SJSA1 (cell line): ENCODE data around the gene TRIM44. TPM values are rescaled to one million over a fixed set of nuclear protein-coding genes. Genes with fewer than 3 reads are reported as not detected.
A peak's percentile ranks its signal among the peaks of the same experiment; 100 is the strongest.

ENCODE experiments used
- DNase-seq, 2 experiments: peaks; one replicate each; pipeline ENCODE4 v3.0.0-alpha.2; 2015 to 2020; ENCODE audit warnings: low spot score in 2 of 2, low read depth in 1 of 2
- H3K27ac ChIP-seq: fragments of 250-450 bp; sonication (Bioruptor Pico); 2 replicates; pipeline ENCODE4 v1.5.1; 2020; ENCODE audit warnings: mild to moderate bottlenecking, moderate library complexity
- H3K27me3 ChIP-seq: fragments of 250-450 bp; sonication (Bioruptor Pico); replicated peaks from 2 replicates; pipeline ENCODE4 v1.5.1; 2020; ENCODE audit warnings: mild to moderate bottlenecking, moderate library complexity
- H3K36me3 ChIP-seq: fragments of 250-450 bp; sonication (Bioruptor Pico); 2 replicates; pipeline ENCODE4 v1.5.1; 2020; ENCODE audit warnings: mild to moderate bottlenecking
- H3K4me1 ChIP-seq: fragments of 250-450 bp; sonication (Bioruptor Pico); replicated peaks from 2 replicates; pipeline ENCODE4 v1.6.1; 2021; ENCODE audit warnings: mild to moderate bottlenecking
- H3K4me3 ChIP-seq: fragments of 250-450 bp; sonication (Bioruptor Pico); 2 replicates; pipeline ENCODE4 v1.5.1; 2020; ENCODE audit warnings: mild to moderate bottlenecking
- H3K9me3 ChIP-seq: fragments of 250-450 bp; sonication (Bioruptor Pico); replicated peaks from 2 replicates; pipeline ENCODE4 v1.5.1; 2020; ENCODE audit warnings: mild to moderate bottlenecking
- total RNA-seq: library from RNA; depleted of rRNA; stranded (reverse); fragments of >200 nt; shearing (Covaris generic); gene quantifications from 2 replicates; pipeline ENCODE4 v1.2.3, GENCODE V29; 2014

TRIM44 gene
- total RNA-seq, 1 experiment from 2014 or later, result 64.5 TPM

DNA sequence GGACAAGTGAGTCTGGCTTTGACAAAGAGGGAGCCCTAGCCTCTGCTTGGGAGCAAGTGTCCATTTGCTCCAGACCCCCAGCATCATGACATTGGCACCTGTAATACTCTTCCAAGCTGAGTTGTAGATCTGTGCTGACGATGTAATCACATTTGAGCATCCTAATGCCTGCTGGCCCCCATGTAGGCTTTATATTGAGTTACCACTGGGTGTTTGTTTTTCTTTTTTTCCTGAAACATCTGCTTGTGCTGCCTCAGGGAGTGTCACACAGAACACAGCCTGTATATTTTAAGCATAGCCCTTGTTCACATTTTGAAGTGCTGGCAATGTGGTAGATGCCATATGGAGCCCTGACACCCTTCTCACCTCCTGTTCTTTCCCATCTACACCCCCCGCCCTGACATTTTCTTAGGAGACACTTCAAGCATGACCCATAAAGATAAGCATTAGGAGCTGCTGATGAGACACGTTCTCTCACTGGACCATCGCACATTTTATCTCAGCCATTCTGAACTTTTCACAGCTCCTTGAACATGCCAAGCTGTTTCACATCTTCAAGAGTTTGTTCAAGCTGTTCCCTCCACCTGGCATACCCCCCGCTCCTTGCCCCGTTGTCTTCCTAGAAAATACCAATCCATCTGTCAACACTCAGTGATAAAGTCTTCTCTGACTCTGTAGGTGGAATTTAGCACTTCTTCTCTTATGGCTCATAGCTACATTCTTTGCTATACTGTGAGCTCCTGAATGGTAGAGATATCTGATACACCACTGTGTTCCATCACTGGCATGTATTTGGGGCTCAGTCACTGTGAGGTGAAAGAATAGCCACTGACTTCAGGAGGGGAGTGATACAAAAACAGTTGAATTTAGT is 128.7 kb downstream of the TRIM44 start:
- no peak for DNase-seq
- Histone ChIP-seq H3K27ac (no peak overlapping the region), H3K9me3 (no peaks in the 10 kb centered on the region), H3K27me3 (no peaks in the 10 kb centered on the region), H3K4me3 (no peak overlapping the region), H3K4me1 (peaks cover 27% of the 10 kb centered on the region), H3K36me3 (peaks cover 6% of the 10 kb centered on the region; the same call in 1 of the 2 replicates)

GRCh38 chr11:35792148-35792845 is 129.7 kb downstream of the TRIM44 start:
- Histone ChIP-seq H3K4me3 (no peak overlapping the region), H3K4me1 (peaks cover 33% of the 10 kb centered on the region), H3K27ac (no peak overlapping the region), H3K36me3 (peaks cover 4% of the 10 kb centered on the region; the same call in 1 of the 2 replicates), H3K9me3 (no peaks in the 10 kb centered on the region), H3K27me3 (no peaks in the 10 kb centered on the region)
- DNase-seq, result no peak

DNA sequence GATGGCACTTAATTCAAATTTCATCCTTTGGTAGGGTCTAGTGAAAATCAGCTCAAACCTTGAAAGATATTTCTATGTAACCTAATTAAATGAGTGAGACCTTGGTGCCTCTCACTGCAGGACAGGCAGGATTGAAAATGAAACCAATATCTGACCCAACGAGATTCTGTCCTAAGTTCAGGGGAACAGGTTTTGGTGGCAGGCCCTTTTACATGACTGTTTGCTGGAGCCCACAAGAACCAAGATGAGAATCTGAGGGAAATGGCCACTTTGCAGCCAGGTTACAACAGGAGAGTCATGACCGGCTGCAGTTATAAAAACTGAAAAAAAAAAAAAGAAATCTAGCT is 130.2 kb downstream of the TRIM44 start:
- H3K27me3 ChIP-seq, result no peaks in the 10 kb centered on the region
- peaks cover 38% of the 10 kb centered on the region for H3K4me1 ChIP-seq
- H3K9me3 ChIP-seq, result no peaks in the 10 kb centered on the region
- H3K27ac ChIP-seq, result no peak overlapping the region
- DNase-seq, result no peak
- H3K36me3 ChIP-seq, result peaks cover 4% of the 10 kb centered on the region; the same call in 1 of the 2 replicates
- no peak overlapping the region for H3K4me3 ChIP-seq

DNA sequence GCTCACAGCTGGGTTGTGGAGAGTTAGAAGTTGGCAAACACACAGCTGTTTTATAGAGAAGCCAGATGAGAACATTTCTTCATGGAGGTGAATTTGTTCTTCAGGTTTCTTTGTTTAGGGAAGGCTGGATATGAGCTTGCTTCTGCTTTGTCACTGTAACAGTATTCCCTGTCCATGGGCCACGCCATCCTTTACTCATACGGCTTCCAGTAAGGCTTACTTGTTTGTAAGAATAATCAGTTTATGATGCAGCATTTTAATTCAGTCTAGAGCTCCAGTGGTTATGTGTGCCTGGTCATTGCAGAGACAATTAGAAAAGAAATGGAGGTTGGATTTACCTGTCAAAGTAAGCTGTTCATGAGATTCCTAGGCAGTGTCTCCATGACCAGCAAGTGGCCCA is 131.8 kb downstream of the TRIM44 start:
- H3K27me3 ChIP-seq, result no peaks in the 10 kb centered on the region
- peaks cover 4% of the 10 kb centered on the region; the same call in 1 of the 2 replicates for H3K36me3 ChIP-seq
- no peak overlapping the region for H3K4me3 ChIP-seq
- no peaks in the 10 kb centered on the region for H3K9me3 ChIP-seq
- DNase-seq, result no peak
- no peak overlapping the region for H3K27ac ChIP-seq
- H3K4me1 ChIP-seq, result peaks cover 45% of the 10 kb centered on the region

GRCh38 chr11:35794850-35795249 is 132.3 kb downstream of the TRIM44 start:
- Histone ChIP-seq H3K9me3 (no peaks in the 10 kb centered on the region), H3K4me3 (no peak overlapping the region), H3K4me1 (peaks cover 45% of the 10 kb centered on the region), H3K27ac (no peak overlapping the region), H3K36me3 (peaks cover 4% of the 10 kb centered on the region; the same call in 1 of the 2 replicates), H3K27me3 (no peaks in the 10 kb centered on the region)
- no peak for DNase-seq

GRCh38 chr11:35796562-35796961 is 134.0 kb downstream of the TRIM44 start:
- H3K9me3 ChIP-seq, result no peaks in the 10 kb centered on the region
- H3K36me3 ChIP-seq, result peaks cover 2% of the 10 kb centered on the region; the same call in 1 of the 2 replicates
- peaks cover 45% of the 10 kb centered on the region for H3K4me1 ChIP-seq
- peak; percentile 47 to 57 for DNase-seq
- H3K27ac ChIP-seq, result peak overlapping the region; percentile 21; the same call in 1 of the 2 replicates
- H3K27me3 ChIP-seq, result no peaks in the 10 kb centered on the region
- H3K4me3 ChIP-seq, result no peak overlapping the region

DNA sequence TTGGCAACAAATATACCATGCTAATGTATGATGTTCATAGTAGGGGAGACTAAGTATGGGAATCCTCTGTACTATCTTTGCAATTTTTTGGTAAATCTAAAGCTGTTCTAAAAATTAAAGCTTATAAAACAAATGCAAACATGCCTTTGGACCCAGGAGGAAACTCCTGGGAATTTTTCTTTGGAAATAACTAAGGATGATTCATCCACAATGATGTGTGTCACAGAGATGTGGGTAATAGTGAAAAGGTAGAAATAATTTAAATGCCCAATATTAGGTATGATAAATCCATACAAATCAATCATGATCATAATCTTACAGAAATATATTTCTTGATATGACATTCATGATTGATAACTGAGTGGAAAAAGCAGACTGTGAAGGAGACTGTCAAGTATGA is 135.8 kb downstream of the TRIM44 start:
- Histone ChIP-seq H3K36me3 (no peaks in the 10 kb centered on the region), H3K27me3 (no peaks in the 10 kb centered on the region), H3K4me3 (no peak overlapping the region), H3K4me1 (peaks cover 45% of the 10 kb centered on the region), H3K27ac (no peak overlapping the region), H3K9me3 (no peaks in the 10 kb centered on the region)
- DNase-seq, result no peak

DNA sequence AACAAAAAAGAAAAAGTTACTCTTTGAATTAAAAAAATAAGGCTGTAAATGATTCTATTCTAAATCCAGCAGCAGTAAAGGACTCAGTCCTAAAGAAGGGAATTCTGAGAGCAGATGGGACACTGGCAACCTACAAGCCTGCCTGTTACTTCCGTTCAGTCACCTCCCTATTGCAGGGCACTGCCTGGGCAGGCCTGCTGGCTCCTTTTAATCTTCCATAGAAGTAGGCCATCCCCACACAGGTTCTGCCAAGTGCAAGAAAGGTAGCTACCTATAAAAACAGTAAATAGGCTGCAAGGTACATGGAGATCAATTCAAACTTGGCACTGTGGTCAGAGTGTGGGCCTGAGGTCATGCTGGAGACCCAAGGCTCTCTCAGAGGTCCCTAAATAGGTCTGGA is 136.4 kb downstream of the TRIM44 start:
- no peaks in the 10 kb centered on the region for H3K27me3 ChIP-seq
- peaks cover 45% of the 10 kb centered on the region for H3K4me1 ChIP-seq
- H3K4me3 ChIP-seq, result no peak overlapping the region
- H3K27ac ChIP-seq, result no peak overlapping the region
- no peaks in the 10 kb centered on the region for H3K9me3 ChIP-seq
- no peaks in the 10 kb centered on the region for H3K36me3 ChIP-seq
- no peak for DNase-seq

GRCh38 chr11:35799655-35800054 is 137.1 kb downstream of the TRIM44 start:
- H3K27me3 ChIP-seq, result no peaks in the 10 kb centered on the region

DNA sequence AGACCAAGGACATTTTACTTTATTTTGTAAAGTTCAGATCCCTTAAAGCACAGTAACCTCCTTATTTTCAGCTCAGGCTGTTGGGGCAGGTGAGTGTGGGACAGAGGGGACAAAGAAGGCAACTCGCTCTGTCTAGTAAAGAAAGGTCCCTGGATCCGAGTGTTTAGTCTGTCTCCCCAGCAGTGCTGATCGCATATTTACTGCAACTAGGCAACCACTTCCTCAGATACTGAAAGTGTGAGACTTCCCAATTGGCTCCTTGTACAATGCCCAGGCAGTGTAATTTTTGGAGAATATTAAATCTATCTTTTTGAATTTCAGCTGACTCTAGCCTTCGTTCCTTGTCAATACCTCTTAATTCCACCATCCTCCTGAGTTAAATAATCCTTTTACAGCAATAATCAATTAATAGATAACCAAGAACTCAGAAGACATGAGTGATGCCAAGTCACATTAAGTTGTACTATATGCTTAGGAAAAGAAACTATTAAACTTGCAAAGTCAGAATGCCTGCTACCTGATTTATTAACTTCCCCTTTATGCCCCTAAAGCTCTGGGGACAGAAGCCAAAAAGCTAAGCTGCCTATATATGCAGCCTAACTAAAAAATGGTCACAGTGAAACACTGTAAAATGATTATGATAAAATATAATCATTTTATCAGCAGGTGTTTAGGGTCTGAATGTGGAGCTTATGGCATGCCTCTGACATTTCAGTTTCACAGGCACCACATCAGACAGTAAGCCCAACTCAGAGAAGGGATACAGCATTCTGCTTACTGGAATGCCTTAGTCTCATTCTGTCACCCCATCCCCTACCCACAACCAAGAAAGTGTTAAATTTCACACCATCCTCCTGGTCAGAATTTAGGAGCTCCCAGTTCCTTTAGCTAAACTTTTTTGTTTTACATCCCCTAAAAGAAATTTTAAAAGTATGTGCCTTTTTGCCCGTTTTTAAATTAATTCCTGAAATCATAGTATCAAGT is 138.7 kb downstream of the TRIM44 start:
- no peak for DNase-seq
- Histone ChIP-seq H3K9me3 (no peaks in the 10 kb centered on the region), H3K4me1 (peaks cover 22% of the 10 kb centered on the region), H3K36me3 (no peaks in the 10 kb centered on the region; the same call in none of the 2 replicates), H3K27ac (no peak overlapping the region), H3K4me3 (no peak overlapping the region), H3K27me3 (no peaks in the 10 kb centered on the region)

More at GRCh38 chr11:35799655-35800054, 137.1 kb downstream of the TRIM44 start:
- peaks cover 39% of the 10 kb centered on the region for H3K4me1 ChIP-seq
- no peaks in the 10 kb centered on the region for H3K36me3 ChIP-seq
- no peaks in the 10 kb centered on the region for H3K9me3 ChIP-seq
- H3K27ac ChIP-seq, result no peak overlapping the region
- DNase-seq, result no peak
- no peak overlapping the region for H3K4me3 ChIP-seq

GRCh38 chr11:35802221-35802620 is 139.6 kb downstream of the TRIM44 start:
- Histone ChIP-seq H3K4me1 (peaks cover 13% of the 10 kb centered on the region), H3K27me3 (no peaks in the 10 kb centered on the region), H3K9me3 (no peaks in the 10 kb centered on the region), H3K36me3 (peaks cover 8% of the 10 kb centered on the region), H3K4me3 (no peak overlapping the region), H3K27ac (no peak overlapping the region)
- no peak for DNase-seq

DNA sequence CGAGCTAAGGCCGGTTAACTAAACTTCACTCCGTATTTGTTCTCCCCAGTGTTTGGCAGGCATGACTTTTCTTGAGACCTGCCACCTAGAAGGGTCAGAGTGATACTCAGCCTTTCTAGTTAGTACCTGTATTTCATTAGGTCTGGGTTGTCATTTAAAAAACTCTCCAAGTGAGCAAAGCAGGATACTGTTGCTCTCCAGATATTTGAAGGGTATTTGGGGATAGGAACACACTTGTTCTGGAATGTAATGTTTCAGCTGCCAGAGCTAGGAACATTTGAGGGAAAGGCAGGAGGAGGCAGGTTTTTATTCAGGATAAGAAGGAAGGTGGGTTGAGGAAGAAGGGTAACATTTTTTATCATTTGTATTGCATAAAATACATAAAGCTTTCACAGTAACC is 140.1 kb downstream of the TRIM44 start:
- Histone ChIP-seq H3K9me3 (no peaks in the 10 kb centered on the region), H3K27me3 (no peaks in the 10 kb centered on the region)

GRCh38 chr11:35803115-35803514 is 140.5 kb downstream of the TRIM44 start:
- Histone ChIP-seq H3K4me1 (peaks cover 4% of the 10 kb centered on the region), H3K27ac (no peak overlapping the region), H3K4me3 (no peak overlapping the region), H3K9me3 (no peaks in the 10 kb centered on the region), H3K27me3 (no peaks in the 10 kb centered on the region), H3K36me3 (peaks cover 9% of the 10 kb centered on the region)
- DNase-seq, result no peak

More for the DNA sequence above, 140.1 kb downstream of the TRIM44 start:
- Histone ChIP-seq H3K27ac (no peak overlapping the region), H3K4me1 (peaks cover 8% of the 10 kb centered on the region), H3K36me3 (peaks cover 9% of the 10 kb centered on the region), H3K4me3 (no peak overlapping the region)
- DNase-seq, result no peak
